Activated CD4-positive, CD25-positive, alpha-beta regulatory T cell treated with anti-CD3 and anti-CD28 coated beads, Interleukin-2, amount 50 U/mL, for 24 hours (primary cell): ENCODE data around the gene CLSTN3.
"Not testable (repeated sequence)": the region's sequence is repeated elsewhere in the genome, so short reads cannot be mapped to it uniquely, and the experiment has no call there.

ENCODE experiments used
- ATAC-seq, 2 donors: fragments of 150-1000 bp; cut with Tn5 transposase; one replicate each; pipeline ENCODE4 v1.10.0; 2021; ENCODE audit warnings: mild to moderate bottlenecking in 1 of 2, moderate library complexity in 1 of 2

The CLSTN3 gene

GRCh38 chr12:7106082-7106481 lies 24.1 kb upstream of the CLSTN3 start:
- no peak for ATAC-seq

GRCh38 chr12:7107181-7107580 lies 23.0 kb upstream of the CLSTN3 start:
- ATAC-seq = not testable (repeated sequence)

- ATAC-seq = peak in 1 of 2 donors; percentile 5
Observed at GRCh38 chr12:7107636-7108002, 22.6 kb upstream of the CLSTN3 start.

- ATAC-seq = peak; percentile 95 to 97
Observed at GRCh38 chr12:7108003-7108795, 22.0 kb upstream of the CLSTN3 start.

GRCh38 chr12:7108796-7109571 lies 21.2 kb upstream of the CLSTN3 start, which contains the start of gene C1RL:
Gene C1RL (minus strand): TSS chr12:7109214. CDS start chr12:7109180, 34 bp downstream.
- peak; percentile 30 to 33 for ATAC-seq

GRCh38 chr12:7109572-7109920 lies 20.6 kb upstream of the CLSTN3 start:
- no peak for ATAC-seq

- ATAC-seq = no peak
Observed at GRCh38 chr12:7110661-7111060, 19.5 kb upstream of the CLSTN3 start.

- ATAC-seq = no peak
Observed at GRCh38 chr12:7112041-7112440, 18.1 kb upstream of the CLSTN3 start.

GRCh38 chr12:7113389-7113871 lies 16.7 kb upstream of the CLSTN3 start:
- ATAC-seq = no peak

GRCh38 chr12:7114008-7114407 lies 16.2 kb upstream of the CLSTN3 start:
- ATAC-seq = no peak

- ATAC-seq = no peak
Observed at GRCh38 chr12:7114851-7115250, 15.3 kb upstream of the CLSTN3 start.

GRCh38 chr12:7116196-7116595 lies 14.0 kb upstream of the CLSTN3 start:
- ATAC-seq = no peak

GRCh38 chr12:7116916-7117315 lies 13.3 kb upstream of the CLSTN3 start:
- ATAC-seq = no peak

GRCh38 chr12:7117670-7118069 lies 12.5 kb upstream of the CLSTN3 start:
- no peak for ATAC-seq

GRCh38 chr12:7118881-7119280 lies 11.3 kb upstream of the CLSTN3 start:
- ATAC-seq = no peak

- no peak for ATAC-seq
Observed at GRCh38 chr12:7120166-7120565, 10.0 kb upstream of the CLSTN3 start.

- ATAC-seq = no peak
Observed at GRCh38 chr12:7121324-7121723, 8.8 kb upstream of the CLSTN3 start.

- ATAC-seq = no peak
Observed at GRCh38 chr12:7122811-7123769, 7.1 kb upstream of the CLSTN3 start.

- no peak for ATAC-seq
Observed at GRCh38 chr12:7123806-7124522, 6.2 kb upstream of the CLSTN3 start.

GRCh38 chr12:7125632-7126227 lies 4.4 kb upstream of the CLSTN3 start:
- ATAC-seq = no peak

- ATAC-seq = no peak
Observed at GRCh38 chr12:7127916-7128626, 2.1 kb upstream of the CLSTN3 start.
